DMS 273 (cell line): ENCODE data around the gene IL17RD.

Experiments used
- DNase-seq: peaks from one replicate; lab custom pipeline; 2025; ENCODE audit not compliant: unreplicated experiment; lab: John Stamatoyannopoulos, UW

IL17RD gene

GRCh38 chr3:57164657-57165573 lies at the start of gene IL17RD:
IL17RD (minus strand) TSS chr3:57165353; CDS start chr3:57165286, 67 bp downstream.
- peak; percentile 85 for DNase-seq

DNA sequence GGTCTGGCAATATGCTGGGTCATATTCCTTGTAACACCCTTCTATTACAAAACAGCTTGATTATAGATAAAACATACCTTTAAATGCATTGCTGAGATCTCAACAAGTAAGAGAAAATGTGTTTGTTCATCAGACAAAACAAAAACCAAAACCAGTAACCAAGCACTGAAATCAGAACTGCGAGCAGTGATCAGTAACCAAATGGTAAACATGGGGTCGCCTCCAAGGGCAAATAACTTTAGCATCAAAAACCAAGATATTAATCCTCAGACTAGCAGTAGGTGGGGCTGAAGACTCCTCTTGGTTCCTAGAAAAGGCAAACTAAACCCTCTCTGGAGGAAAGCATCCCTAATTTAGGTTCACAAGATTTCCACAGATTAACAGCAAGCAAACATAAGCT lies 41.3 kb upstream of the IL17RD start:
- DNase-seq = no peak

DNA sequence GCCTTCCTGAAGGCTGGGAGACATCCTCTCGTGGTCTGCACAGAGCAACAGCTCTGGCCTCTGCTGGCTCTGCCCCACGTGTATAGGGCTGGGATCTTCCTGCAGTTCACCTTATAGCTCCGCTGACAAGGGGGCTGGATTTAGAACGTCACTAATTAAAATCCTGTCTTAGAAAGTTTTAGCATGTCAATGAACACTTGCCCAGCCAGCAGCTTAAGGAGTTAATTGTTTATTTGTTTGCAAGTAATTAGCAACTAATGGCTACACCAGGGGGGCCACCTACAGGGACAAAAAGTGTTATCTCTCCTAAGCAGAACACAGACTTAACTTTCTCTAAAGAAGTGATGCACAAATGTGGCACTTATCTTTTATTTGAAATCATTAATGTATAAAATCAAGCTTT lies 34.7 kb upstream of the IL17RD start, which contains the start of gene HESX1:
HESX1 (minus strand) TSS at position 84 of the 403 bp plus-strand sequence; CDS start at position 24, 60 bp downstream.
- no peak for DNase-seq

DNA sequence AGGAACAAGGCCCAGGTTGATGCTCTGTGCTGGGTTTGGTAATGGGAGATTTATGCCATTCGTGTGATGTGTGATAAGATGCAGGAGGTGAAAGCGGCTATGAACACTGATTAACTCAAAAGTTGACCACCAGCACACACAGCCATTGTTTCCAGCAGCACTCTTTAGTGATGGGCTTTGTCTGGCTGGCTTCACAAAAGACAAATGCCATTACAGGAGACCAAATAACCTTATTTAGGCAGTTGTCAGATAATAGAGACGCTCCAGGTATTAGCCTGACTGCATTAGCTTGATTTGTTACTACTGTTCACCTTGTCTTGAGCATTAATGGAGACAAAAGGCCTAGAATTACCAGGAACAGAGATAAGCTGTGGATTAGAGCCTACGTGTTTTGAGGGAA lies 29.5 kb upstream of the IL17RD start:
- DNase-seq = no peak

DNA sequence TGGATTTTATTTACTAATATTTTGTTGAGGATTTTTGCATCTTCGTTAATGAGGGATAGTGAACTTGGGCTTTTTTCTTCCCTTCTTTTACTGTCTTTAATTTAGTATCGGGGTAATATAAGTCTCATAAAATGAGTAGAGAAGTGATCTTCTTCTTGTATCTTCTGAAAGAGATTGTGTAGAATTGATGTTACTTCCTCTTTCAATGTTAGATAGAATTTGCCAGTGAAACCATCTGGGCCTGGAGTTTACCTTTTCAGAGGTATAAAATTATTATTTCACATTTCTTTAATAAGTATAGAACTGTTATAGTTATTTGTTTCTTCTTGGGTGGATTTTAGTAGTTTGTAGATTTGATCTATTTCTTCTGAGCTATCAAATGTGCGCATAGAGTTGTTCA lies 26.9 kb upstream of the IL17RD start:
- no peak for DNase-seq

- DNase-seq = no peak
Measured at GRCh38 chr3:57184526-57184925, 19.4 kb upstream of the IL17RD start.

GRCh38 chr3:57179580-57180410 lies 14.6 kb upstream of the IL17RD start:
- peak; percentile 37 for DNase-seq

- no peak for DNase-seq
Measured at GRCh38 chr3:57176045-57176444, 10.9 kb upstream of the IL17RD start.

DNA sequence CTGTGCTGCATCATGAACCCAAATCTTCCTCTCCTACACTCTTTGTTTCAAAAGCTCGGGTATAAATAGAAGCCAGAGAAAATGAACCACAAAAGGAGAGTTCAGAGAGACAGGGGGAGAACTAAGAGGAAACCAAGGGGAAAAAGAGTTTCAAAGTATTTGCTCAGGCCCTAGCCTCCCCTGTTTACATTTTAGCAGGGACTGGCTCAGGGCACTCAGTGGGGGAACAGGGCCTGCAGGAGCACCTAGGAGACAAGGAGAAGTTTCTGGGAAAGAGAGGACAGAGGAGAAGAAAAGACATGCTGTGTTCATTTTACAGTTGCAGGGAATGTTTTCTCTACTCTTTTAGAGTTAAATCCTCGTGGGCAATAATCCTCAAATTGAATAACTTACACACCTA lies 8.5 kb upstream of the IL17RD start:
- no peak for DNase-seq

GRCh38 chr3:57170946-57171345 lies 5.8 kb upstream of the IL17RD start:
- no peak for DNase-seq

DNA sequence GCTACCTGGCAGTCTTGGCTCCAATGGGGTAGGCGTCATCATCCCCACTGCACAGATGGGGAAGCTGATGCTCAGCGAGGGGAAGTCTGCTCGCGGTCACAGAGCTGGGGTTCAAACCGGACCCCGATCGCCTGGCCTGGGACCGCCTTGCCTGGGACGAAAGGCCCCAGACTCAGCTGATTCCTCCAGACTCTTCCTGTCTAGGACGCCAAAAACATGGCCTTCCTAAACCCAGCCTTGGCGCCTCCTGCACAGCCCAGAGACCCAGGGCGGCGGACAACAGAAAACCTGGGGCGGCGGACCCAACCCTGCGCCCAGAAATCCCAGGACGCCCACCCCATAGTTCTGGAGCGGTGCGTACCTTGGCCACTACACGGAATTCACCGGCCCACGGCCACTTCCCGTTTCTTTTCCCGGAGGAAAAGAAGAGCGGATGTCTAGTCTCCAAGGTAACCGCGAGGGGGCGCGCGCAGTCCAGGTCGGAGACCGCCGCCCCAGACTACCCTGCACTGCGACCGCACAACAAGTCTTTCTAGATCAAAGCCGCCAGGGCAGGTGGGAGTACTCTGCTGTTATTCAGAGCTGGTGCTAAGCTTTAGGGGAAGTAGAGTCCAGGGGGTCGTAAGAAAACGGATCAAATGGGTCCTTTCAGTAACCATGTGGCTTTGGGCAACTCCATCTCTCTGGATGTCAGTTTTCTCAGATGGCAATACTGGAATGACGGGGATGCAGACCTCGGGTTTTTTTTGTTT lies 4.9 kb upstream of the IL17RD start:
- peak; percentile 82 for DNase-seq

GRCh38 chr3:57169108-57169507 lies 4.0 kb upstream of the IL17RD start:
- DNase-seq = no peak

DNA sequence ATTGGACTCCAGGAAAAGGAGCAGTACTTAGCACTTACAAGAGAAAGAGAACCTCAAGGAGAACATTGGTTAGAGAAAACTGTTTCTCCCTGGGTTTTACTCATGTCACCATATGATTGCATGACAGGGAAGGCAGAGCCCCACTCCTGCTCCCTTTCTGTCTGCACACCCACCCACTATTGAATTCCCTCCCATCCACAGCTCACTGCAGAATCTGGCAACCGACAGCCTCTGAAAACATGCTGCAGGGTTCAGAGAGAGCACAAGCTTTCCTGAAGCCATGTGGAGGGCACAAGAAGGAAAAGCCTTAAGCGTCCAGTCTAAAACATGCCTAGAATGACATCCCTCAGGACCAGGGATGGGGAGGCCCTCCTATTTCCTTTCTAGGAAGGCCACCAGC lies 3.0 kb upstream of the IL17RD start:
- DNase-seq = no peak

DNA sequence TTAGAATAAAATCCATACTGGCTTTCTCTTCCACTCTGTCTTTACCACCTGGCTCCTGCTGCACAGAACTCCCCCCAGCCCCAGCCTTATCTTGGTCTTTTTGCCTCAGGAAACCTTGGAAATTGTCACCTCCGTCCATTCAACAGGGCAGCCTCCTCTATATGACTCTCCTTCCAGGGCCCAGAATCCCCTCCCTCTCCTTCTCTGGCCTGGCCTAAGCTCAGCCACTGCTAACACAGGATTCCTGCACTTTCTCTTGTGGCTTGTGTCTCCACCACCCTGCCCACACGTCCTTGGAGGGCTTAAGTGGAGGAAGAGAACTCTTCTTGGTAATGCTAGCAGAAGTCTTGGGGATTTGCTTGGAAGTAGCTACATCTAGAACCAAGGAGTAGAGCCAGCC lies 1.5 kb upstream of the IL17RD start:
- no peak for DNase-seq

- DNase-seq = no peak
Measured at GRCh38 chr3:57165641-57166040, 488 bp upstream of the IL17RD start.

- peak; percentile 53 for DNase-seq
Measured at GRCh38 chr3:57164217-57164656, 916 bp downstream of the IL17RD start.

DNA sequence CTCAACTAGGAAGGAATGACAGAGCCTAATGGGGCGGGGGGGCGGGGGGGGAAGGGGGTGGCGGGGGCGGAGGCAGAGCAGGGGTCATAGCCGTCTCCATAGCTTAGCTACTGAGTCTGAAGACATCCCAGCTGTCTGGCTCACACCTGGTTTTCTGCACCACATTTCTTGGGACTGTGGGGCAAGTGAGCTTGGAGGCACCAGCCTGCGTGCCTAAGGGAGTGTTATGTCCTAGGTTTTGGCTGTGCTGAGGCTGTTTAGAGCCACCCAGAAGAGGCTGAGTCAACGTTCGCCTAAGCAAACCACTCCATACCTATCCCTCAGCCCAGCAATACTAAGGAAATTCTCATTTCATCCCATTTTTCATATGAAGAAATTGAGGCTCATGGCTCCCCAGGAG lies 1.4 kb downstream of the IL17RD start:
- DNase-seq = no peak

DNA sequence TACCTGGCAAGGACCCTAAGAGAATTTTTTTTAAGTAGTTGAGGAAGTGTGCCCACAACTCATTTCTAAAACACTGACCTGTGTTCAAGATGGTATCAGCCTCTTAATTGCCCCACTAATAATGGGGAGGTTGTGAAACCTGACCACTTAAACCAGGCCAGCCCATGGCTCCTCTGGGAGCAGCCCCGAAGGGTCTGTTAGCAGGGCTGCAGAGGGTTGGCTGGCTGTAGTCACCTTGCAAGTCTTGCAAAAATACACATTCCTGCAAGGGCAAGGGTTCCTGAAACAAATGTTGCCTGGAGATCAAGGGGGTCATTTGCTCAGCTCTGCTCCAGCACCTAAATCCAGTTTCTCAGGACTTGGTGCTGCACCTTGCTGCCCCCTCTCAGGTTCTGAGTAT lies 3.2 kb downstream of the IL17RD start:
- DNase-seq = peak; percentile 18

- DNase-seq = peak; percentile 64
Measured at GRCh38 chr3:57160765-57161538, 4.2 kb downstream of the IL17RD start.

- DNase-seq = no peak
Measured at GRCh38 chr3:57160076-57160764, 4.9 kb downstream of the IL17RD start.
